ENCODE data around the gene SNRNP25. TPM values are rescaled to one million over a fixed set of nuclear protein-coding genes. Genes with fewer than 3 reads are reported as not detected.

SNRNP25 gene
- total and polyA plus RNA-seq, 9 of the 15 experiments (the other 6 are each of a cell fraction or from before 2014, with no cell fraction given) = 59.0 to 176 (median 108) TPM

GRCh38 chr16:65745-66144 lies 12.1 kb downstream of the SNRNP25 start (continued):
- TF ChIP-seq ZNF512 (tag; IDR thresholded peaks at IDR 0.05) (no peak), NR2C1 (IDR thresholded peaks at IDR 0.05) (no peak), NR2C1 (tag; IDR thresholded peaks at IDR 0.05) (no peak), FOS (IDR thresholded peaks at IDR 0.05; ENCODE audit: extremely low read depth, insufficient read length) (no peak), TRIM25 (IDR thresholded peaks at IDR 0.05; ENCODE audit: borderline replicate concordance) (no peak), ZNF76 (CRISPR knock-in tag; IDR thresholded peaks at IDR 0.05; ENCODE audit: borderline replicate concordance) (no peak), ZNF785 (CRISPR knock-in tag; IDR thresholded peaks at IDR 0.05) (no peak), POLR2B (IDR thresholded peaks at IDR 0.05; ENCODE audit: low read depth, partially characterized antibody) (no peak), ZFPM2 (CRISPR knock-in tag; IDR thresholded peaks at IDR 0.05) (no peak), TRIM24 (IDR thresholded peaks at IDR 0.05) (no peak), HNRNPL (IDR thresholded peaks at IDR 0.05; ENCODE audit: low read depth, low read length) (peak; percentile 88; the same call in 1 of the 2 replicates), ZNF639 (CRISPR knock-in tag; conservative IDR thresholded peaks at IDR 0.05 in 1 of 2, IDR thresholded peaks at IDR 0.05 in 1 of 2) (no peak), CBFB (CRISPR knock-in tag; IDR thresholded peaks at IDR 0.05) (no peak), CGGBP1 (CRISPR knock-in tag; IDR thresholded peaks at IDR 0.05) (no peak), IRF1 (CRISPR knock-in tag; IDR thresholded peaks at IDR 0.05; ENCODE audit: borderline replicate concordance) (no peak), TAF7 (tag; IDR thresholded peaks at IDR 0.05) (no peak), CTCF (IDR thresholded peaks at IDR 0.05 in 2 of 3, conservative IDR thresholded peaks at IDR 0.05 in 1 of 3; ENCODE audit: insufficient read depth in 2 of 3, low read depth in 1 of 3, low read length in 3 of 3) (peak; percentile 97 to 98 (median 98)), TCF7 (IDR thresholded peaks at IDR 0.05; ENCODE audit: borderline replicate concordance) (no peak)
